ENCODE measurements around the gene SIPA1L3. TPM values are rescaled to one million over a fixed set of nuclear protein-coding genes. Genes with fewer than 3 reads are reported as not detected.

SIPA1L3 gene
- total and polyA plus RNA-seq, 2 experiments from 2014 or later = 9.3 to 30.3 TPM

DNA sequence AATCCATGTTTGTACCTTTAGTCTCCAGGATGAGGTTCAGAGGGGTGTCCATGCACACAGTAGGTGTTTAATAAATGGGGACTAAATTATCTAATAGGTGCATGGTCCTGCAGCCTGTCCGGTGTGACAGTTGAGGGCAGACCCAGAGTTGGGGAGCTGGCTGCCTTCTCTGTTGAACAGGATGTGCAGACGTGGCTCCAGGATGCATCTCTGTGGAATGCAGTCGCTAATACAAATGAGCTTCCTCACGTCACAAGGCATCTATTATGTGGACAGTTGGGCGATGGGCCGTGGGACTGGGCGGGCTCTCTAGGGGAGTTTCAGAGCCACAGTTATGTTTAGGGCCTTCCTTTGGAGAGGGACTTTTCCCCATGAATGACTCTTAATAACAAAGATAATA, 71.0 kb downstream of the SIPA1L3 start:
- Histone ChIP-seq H3K27ac (no peak overlapping the region), H3K4me3 (no peak overlapping the region), H3K36me3 (no peaks in the 10 kb centered on the region), H3K9me3 (ENCODE audit: low read depth) (no peaks in the 10 kb centered on the region), H3K27me3 (no peaks in the 10 kb centered on the region), H3K4me1 (ENCODE audit: low read depth) (no peaks in the 10 kb centered on the region)
- peak in 1 of 2 donors; percentile 57 for DNase-seq (ENCODE audit: low read depth in 1 of 2, low spot score in 1 of 2)
- no peak for TF ChIP-seq CTCF (IDR thresholded peaks at IDR 0.05; ENCODE audit: low read depth, low read length)

DNA sequence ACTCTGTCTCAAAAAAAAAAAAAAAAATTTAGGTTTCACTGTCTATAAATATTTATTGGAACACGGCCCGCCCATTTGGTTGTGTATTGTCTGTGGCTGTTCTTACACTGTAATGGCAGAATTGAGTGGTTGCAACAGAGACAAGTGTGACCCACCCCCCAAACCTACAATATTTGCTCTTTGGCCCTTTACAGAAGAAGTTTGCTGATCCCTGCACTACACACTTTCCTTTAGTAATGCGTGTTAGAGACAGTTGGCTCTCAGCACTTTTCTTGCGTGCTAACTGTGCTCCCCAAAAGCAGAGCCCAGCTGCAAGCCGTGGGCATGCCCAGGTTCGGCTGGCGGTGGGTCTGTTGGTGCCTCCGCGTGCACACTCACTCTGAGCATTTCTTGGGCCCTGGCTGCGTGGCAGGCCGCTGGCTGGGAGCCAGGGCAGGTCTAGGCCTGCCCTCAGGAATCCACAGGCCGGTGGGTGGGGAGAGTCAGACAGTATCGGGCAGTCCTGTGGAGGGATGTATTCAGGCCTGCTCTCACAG, 72.6 kb downstream of the SIPA1L3 start:
- Histone ChIP-seq H3K27ac (no peak overlapping the region), H3K9me3 (ENCODE audit: low read depth) (no peaks in the 10 kb centered on the region), H3K27me3 (no peaks in the 10 kb centered on the region), H3K4me3 (no peak overlapping the region), H3K4me1 (ENCODE audit: low read depth) (no peaks in the 10 kb centered on the region), H3K36me3 (no peaks in the 10 kb centered on the region)
- TF ChIP-seq CTCF (IDR thresholded peaks at IDR 0.05; ENCODE audit: low read depth, low read length) = no peak
- DNase-seq (ENCODE audit: low read depth in 1 of 2, low spot score in 1 of 2) = no peak

DNA sequence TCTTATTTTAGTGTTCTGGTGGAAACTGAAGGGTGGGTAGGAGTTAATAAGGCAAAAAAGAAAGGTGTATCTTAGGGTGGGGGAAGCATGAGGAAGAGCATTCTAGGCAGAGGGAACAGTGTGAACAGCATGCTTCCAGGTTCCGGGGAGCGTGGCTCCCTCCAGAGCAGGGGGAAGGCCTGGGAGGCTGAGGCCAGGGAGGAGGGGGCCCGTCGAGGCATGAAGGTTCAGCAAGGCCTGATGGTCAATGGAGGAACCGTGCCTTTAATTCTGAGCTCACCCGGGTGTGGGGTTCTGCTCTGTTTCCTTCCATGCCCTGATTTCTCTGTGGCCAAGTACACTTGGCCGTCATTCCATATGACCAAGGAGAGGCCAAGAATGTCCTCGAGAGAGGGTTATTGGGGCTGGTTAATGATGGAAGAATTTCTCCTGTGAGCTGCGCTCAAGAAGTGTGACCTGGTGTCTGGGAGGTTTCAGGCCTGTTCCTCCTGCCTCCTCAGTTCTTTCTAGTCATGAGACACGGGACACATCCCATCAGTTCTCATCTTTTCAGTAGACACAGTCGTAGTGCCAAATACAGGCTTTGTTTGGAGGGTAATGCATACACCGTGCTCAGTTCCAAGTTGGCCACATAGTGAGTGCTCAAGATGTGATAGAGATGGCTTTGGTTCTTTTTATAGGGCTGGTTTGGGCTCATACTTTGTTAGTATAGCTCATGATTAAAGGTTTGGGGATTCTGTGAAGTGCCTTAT, 73.6 kb downstream of the SIPA1L3 start:
- no peaks in the 10 kb centered on the region for H3K27me3 ChIP-seq
- no peaks in the 10 kb centered on the region for H3K9me3 ChIP-seq (ENCODE audit: low read depth)
- H3K4me3 ChIP-seq = no peak overlapping the region
- H3K36me3 ChIP-seq = no peaks in the 10 kb centered on the region
- TF ChIP-seq CTCF (IDR thresholded peaks at IDR 0.05; ENCODE audit: low read depth, low read length) = no peak
- H3K4me1 ChIP-seq (ENCODE audit: low read depth) = no peaks in the 10 kb centered on the region
- DNase-seq (ENCODE audit: low read depth in 1 of 2, low spot score in 1 of 2) = no peak
- H3K27ac ChIP-seq = no peak overlapping the region

DNA sequence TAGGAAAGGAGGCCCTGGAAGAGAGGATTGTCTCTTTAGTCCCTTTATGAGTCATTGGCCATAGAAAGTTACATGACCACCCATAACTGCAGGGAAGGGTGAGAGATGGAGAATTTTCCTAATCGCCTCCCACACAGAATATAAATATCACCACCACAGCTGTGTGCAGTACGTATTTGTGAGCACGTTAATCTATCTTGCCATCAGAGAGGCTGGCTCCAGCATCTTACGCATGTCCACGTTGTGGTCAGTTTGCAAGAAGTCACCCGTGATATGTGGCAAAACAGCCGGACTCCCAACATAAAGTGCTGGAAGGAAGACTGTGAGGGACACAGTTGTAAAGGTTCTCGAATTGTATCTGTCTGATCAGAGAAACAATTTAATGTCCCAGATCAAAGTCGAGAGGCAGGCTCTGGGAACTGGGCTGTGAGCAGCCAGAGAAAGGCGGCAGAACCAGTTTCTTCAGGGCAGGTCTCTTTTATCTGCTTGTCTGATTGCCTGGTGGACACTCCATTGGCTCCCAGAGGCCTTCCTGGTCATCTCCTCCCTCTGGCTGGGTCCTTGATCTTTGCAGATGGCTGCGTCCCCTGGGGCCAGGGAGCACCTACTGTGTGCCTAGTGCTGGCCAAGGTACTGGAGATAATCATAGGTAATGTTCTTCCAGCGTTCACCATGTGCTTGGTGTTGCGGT, 74.9 kb downstream of the SIPA1L3 start:
- no peaks in the 10 kb centered on the region for H3K27me3 ChIP-seq

DNA sequence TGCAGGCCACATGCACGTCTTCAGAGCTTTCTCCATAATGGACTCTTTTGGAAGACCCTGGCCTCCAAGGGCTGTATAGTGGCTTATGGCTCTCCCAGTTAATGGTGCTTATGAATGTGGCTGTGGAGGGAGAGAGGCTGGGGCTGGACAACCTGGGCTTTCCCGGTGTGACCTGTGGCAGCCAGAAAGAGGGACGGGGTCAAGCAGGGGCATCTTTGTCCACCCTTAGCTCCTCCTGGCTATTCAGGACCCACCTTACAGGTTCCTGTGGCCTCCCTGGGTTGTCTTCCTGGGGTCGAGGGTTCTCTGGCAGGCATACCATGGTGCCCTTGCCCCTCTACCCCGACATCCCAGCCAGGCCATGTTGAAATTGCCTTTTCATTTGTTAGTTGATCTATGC, 75.6 kb downstream of the SIPA1L3 start:
- no peak for DNase-seq (ENCODE audit: low read depth in 1 of 2, low spot score in 1 of 2)
- Histone ChIP-seq H3K36me3 (no peaks in the 10 kb centered on the region), H3K4me3 (no peak overlapping the region), H3K4me1 (ENCODE audit: low read depth) (no peaks in the 10 kb centered on the region), H3K27ac (no peak overlapping the region), H3K27me3 (no peaks in the 10 kb centered on the region), H3K9me3 (ENCODE audit: low read depth) (no peaks in the 10 kb centered on the region)
- no peak for TF ChIP-seq CTCF (IDR thresholded peaks at IDR 0.05; ENCODE audit: low read depth, low read length)

More for the DNA sequence above, 74.9 kb downstream of the SIPA1L3 start:
- Histone ChIP-seq H3K4me1 (ENCODE audit: low read depth) (no peaks in the 10 kb centered on the region), H3K36me3 (no peaks in the 10 kb centered on the region), H3K4me3 (no peak overlapping the region), H3K9me3 (ENCODE audit: low read depth) (no peaks in the 10 kb centered on the region), H3K27ac (no peak overlapping the region)
- TF ChIP-seq CTCF (IDR thresholded peaks at IDR 0.05; ENCODE audit: low read depth, low read length) = no peak
- DNase-seq (ENCODE audit: low read depth in 1 of 2, low spot score in 1 of 2) = no peak
